SK-MEL-5 (cell line): Measurements from ENCODE around the gene METRNL. TPM values are rescaled to one million over a fixed set of nuclear protein-coding genes. Genes with fewer than 3 reads are reported as not detected.

Experiments used
- DNase-seq: peaks from one replicate; pipeline ENCODE4 v3.0.0-alpha.2; 2016; ENCODE audit warnings: low read depth, low spot score
- in situ Hi-C: cut with HindIII; loops from 2 replicates; pipeline ENCODE4 v1.10.0; 2016; ENCODE audit warnings: low sequenced_read_pairs, high pct_unique_total_duplicates, low pct_unique_long_range_greater_than_20kb
- total RNA-seq: library from RNA; depleted of rRNA; stranded (reverse); fragments of >200 nt; shearing (Covaris generic); gene quantifications from 2 replicates; pipeline ENCODE4 v1.2.3, GENCODE V29; 2014

METRNL gene
- total RNA-seq, 1 experiment from 2014 or later, result 19.7 TPM

GRCh38 chr17:83107656-83108048 is 28.2 kb downstream of the METRNL start:
- no peak for DNase-seq
- in situ Hi-C loops, result no loop called here

DNA sequence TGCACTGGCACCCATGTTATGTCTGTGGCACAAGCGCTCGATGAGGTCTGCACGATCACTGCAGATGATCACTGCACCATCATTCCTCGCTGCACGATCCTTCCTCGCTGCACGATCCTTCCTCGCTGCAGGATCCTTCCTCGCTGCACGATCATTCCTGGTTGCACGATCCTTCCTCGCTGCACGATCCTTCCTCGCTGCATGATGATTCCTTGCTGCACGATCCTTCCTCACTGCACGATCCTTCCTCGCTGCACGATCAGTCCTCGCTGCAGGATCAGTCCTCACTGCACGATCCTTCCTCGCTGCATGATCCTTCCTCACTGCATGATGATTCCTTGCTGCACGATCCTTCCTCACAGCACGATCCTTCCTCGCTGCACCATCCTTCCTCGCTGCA is 29.3 kb downstream of the METRNL start:
- DNase-seq, result no peak
- in situ Hi-C loops, result no loop called here

DNA sequence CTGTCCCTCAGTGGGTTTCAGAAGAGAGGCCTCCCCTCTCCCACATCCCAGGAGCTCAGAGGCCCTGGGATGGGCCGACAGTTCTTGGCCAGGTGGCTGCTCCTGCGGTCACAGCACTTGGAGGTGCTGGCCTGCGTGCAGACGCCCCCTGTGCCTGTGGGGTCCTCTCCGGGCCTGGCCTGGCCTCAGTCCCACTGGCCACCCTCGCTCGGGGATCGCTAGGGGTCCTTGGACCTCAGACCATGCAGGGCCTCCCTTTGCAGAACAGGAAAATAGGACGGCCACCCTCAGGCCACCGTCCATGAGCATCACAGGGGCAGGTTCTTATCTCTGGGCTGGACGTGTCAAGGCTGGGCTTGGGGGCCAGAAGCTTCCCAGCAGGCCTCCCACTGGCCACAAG is 30.0 kb downstream of the METRNL start:
- in situ Hi-C loops, result no loop called here
- DNase-seq, result no peak

- peak; percentile 63 for DNase-seq
- in situ Hi-C loops, result no loop called here
Measured at GRCh38 chr17:83109793-83110645, 30.6 kb downstream of the METRNL start.

DNA sequence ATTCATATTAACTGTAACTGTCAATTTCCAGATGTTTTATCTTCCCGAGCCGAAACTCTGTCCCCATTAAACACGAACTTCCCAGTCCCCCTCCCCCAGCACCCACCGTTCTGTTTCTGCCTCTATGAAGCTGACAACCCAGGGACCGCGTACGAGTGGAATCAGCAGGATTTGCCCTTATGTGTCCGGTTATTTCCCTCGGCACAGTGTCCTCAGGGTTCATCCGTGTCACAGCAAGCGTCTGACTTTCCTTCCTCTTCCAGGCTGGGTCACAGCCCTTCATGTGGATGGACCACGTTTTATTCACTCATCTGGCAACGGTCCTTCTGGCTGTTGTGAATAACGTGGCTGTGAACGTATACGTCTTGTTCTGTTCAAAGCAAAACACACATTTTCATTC is 31.3 kb downstream of the METRNL start:
- no peak for DNase-seq
- in situ Hi-C loops, result no loop called here

DNA sequence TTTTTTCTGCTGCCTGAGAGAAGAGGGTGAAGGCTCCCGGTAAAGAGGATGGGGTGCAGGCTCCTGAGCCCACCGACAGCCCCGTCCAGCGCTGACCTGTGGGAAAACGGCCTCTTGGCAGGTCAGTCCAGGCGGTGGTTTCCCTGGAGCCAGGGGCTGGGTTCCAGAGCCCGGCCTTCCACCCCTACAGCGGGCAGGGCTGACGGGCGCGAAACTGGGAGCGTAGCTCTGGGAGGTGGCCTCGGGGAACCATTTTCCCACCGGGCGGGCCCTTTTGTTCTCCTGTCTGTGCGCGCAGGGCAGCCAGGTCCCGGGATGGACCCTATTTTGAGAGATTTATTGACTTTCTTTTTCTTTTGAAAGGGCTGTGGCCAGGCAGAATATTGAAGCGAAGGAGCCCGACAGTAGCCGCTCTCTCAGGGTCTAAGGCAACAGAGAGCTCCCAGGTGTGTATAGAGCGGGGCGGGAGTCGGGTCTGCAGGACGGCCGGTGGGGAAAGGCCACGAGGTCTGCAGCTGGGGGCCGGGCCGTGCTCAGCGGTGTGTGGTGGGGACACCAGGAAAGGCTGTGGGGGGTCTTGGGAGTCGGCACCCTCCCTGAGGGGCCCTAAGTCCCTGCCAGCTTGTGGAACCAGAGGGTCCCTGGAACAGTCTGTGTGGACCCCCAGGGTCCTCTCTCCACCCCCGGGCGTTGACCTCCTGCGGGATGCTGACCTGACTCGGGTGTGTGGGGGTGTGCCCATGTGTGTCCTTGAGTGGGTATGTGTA is 32.3 kb downstream of the METRNL start:
- no peak for DNase-seq
- in situ Hi-C loops, result no loop called here

GRCh38 chr17:83113381-83113780 is 34.0 kb downstream of the METRNL start:
- in situ Hi-C loops, result no loop called here
- DNase-seq, result no peak

DNA sequence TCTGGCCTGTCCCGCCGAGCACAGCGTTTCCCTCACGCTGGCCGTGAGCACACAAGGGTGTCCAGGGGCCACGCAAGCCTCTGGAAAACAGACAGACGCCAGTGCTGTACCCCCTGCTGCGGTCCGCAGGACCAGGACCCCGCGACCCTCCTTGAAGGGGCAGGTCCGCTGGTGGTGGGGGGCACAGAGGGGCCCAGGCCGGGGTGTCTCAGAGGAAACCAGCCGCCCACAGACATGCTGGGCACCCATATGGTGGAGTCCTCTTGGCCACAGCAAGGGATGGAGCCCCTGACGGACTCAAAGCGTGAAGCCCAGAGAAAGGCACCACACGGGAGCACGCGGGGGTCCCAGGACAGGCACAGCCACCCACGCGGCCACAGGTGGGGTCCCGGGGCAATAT is 34.4 kb downstream of the METRNL start:
- in situ Hi-C loops, result no loop called here
- no peak for DNase-seq

DNA sequence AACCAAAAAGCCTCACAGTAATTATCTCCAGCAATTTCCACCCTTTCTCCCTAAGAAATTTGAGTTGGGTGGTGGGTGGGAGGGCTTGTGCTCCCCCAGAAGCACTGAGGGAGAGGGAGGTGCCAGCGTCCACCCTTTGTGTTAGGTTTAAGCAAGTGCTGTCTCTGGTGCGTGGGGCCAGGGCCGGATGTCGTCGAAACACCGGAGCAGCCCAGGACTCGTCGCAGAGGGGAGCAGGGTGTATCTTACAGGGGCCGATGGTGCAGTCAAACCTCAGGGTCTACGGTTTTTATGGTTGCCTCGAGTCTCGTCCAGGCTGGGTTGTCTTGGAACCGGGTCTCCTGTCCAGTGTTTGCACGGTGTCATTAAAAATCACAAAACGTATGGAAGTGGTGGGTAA is 35.3 kb downstream of the METRNL start:
- DNase-seq, result no peak
- in situ Hi-C loops, result no loop called here

- DNase-seq, result no peak
- in situ Hi-C loops, result no loop called here
Measured at GRCh38 chr17:83115202-83115651, 35.8 kb downstream of the METRNL start.

DNA sequence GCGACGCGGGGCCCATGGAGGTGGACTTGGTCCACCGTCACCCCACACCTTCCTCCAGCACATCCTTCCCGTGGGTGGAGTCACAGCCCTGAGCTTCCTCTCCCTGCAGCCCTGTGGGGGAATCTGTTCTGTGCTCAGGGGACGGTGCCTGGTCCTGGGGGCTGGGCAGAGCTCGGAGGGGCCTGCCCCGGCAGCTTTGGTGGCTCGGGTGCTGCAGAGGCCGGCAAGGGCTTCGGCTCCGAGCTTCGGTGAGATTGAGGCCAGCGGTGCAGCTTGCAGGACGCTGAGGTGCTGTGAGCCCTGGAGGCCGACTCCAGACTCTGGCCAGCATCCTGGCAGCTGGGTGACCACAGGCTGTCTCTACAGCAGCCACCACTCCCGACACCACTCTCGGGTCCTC is 36.4 kb downstream of the METRNL start:
- DNase-seq, result no peak
- in situ Hi-C loops, result no loop called here

DNA sequence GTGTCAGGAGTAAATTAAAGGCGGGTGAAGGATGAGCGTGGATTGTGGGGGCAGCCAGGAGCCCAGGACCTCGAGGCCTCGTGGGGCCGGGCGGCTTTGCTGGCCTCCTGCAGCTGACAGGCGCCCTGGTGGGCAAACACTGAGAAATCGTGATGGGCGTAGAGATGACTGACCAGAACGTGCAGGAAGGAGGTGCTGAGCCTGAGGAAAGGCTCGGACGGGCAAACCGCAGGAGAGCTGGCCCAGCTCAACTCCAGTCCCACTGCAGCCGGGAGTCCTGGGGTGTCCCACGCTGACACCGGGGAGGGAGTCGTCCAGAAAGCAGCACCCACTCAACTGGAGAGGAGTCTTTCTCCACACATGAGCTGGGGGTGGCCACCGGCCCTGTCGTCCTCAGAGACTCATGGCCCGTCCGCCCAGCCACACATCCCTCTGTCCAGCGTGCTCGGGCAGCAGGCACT is 36.9 kb downstream of the METRNL start:
- no peak for DNase-seq
- in situ Hi-C loops, result no loop called here

GRCh38 chr17:83116783-83117555 is 37.6 kb downstream of the METRNL start:
- in situ Hi-C loops, result no loop called here
- no peak for DNase-seq

GRCh38 chr17:83117583-83117982 is 38.2 kb downstream of the METRNL start:
- in situ Hi-C loops, result no loop called here

DNA sequence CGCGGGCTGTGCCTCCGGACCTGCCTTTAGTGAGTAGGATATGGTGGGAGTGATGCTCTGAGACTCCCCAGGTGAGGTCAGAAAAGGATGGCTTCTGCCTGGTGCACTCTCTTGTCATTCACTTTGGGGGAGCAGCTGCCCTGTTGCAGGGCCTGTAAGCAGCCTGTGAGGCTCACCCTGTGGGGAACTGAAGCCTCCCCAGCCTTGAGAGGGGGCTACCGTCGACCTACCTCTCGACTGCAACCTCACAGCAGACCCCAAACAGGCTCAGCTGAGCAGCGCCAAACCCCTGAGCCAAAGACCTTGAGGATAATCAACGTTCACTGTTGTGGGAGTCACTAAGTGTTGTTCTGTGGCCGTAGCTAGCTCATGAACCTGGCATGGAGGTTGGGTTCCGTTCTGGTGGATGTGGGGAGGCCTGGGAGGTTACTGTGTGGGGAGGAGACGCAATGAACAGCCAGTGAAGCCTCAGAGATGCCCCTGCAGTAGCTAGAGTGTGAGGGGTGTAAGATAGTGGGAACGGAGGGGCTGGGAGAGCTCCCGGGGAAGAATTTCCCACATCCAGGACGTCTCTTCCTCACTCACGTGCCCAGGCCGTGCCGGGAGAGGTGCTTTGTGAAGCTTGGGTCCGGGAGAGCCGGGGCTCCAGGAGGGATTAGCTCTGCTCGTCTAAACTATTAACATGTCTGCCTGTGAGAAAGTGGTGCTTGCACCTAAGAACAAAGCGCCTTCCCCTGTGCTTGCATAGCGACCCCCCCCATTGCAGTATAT is 38.8 kb downstream of the METRNL start:
- in situ Hi-C loops, result no loop called here

More at GRCh38 chr17:83117583-83117982, 38.2 kb downstream of the METRNL start:
- no peak for DNase-seq

DNA sequence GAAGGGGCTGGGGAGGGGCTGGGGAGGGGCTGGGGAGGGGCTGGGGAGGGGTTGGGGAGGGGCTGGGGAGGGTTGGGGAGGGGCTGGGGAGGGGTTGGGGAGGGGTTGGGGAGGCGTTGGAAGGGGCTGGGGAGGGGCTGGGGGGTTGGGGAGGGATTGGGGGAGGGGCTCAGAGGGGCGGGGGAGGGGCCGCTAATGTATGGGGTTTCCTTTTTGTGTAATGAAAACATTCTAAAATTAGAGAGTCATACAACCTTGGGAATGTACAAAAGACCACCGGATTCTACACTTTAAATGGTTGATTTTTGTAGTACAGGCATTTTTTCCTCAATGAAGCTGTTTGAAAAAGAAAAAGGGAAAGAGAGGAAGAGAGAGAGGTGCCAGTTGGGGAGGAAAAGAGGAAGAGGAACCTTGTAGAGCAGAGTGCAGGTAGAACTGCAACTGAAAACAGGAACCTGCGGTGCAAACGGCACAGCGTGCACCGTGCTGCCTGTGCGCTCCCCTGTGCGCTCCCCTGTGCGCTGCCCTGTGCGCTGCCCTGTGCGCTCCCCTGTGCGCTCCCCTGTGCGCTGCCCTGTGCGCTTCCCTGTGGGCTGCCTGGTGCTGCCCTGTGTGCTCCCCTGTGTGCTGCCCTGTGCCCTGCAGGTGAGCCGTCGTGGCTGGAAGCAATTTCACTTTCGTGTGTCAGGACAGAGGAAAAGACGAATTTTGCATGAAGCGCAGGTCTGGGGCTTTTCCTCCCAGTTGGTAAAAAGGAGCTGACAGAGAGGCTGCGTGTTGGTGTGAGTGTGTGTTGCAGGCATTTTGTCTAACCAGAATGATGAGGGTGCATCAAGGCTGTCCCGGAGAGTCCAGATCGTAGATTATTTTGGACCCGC is 40.8 kb downstream of the METRNL start:
- in situ Hi-C loops, result no loop called here
- no peak for DNase-seq

More for the DNA sequence above, 38.8 kb downstream of the METRNL start:
- DNase-seq, result no peak
